GM12873 (cell line): Measurements from ENCODE around the gene NDUFB10.

Experiments
- CTCF ChIP-seq: IDR thresholded peaks from 2 replicates; pipeline ENCODE4 v1.5.1; 2012; ENCODE audit warnings: low read depth, mild to moderate bottlenecking, moderate library complexity, low read length, control low read depth; ENCODE audit not compliant: insufficient read depth; ENCODE audit errors: missing control alignments

NDUFB10 gene

DNA sequence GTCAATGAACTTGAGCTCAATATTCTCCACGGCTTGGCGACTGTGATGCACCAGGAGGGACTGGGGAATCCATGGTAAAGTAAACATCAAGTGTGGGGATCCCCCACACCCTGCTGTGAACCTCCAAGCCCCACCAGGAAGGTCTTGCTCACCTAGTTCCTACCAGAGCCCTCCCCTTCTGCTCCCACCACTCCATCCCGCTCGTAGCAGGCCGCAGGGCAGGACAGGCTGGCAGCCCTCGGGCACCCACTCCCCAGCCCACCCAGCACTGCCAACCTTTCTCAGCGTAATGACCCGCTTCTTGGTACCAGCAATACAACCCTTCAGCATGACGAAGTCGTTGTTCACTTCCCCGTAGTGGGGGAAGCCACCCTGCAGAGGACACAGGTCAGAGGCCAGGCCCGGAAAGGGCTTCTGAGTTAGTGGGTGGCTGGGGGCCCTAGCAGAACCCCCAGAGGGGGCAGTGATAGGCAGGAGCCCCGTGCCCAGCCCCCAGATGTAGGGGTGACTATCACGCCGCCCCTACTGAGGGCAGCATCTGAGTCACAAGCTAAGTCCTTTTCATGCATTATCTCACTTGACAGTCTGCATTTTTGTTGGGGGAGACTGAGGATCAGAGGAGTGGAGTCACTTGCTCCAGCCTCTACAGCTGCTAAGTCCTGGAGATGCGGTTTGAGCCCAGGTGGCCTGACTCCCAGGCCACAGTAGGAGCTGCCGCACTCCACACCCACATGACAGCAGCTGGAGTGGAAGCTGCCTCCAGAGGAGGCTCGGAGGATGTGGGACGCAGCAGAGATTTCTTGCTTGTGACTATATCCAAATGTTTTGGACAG is 13.6 kb upstream of the NDUFB10 start:
- no peak for TF ChIP-seq CTCF

DNA sequence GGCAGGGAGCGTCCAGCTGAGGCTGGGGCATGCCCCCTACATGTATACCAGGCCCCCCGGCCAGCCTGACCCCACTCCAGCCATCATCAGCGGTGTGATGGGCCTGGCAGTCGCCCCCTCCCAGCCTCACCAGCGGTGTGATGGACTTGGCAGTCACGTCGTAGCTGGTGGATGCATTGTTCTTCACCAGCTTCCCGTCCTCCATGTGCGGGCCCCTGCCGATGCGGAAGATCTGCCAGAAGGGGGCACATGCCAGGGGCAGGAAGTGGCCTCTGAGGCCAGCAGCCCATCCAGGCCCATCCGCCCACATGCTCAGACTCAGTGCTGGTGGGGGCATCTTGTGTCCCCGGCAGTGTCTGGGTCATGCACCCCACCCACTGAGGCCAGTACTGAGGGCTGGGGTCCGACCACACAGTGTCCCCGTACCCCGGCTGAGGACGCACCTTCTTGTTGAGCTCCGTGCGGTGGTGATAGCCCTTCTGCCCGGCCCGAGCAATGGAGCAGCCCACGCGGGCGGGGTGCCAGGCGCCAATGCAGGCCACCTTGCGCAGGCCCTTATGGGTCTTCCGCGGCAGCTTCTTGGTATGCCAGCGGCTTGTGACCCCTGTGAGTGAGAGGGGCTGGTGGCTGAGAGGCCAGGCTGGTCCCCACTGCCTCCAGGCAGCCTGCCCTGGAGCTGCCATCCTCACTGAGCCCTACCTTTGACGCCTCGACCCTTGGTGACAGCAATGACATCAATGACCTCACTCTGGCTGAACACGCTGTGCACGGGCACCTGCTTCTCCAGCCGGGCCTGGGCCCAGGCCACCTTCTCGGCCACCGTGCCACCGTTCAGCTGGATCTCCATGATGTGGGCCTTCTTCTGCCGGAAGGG is 12.6 kb upstream of the NDUFB10 start:
- no peak for TF ChIP-seq CTCF

- TF ChIP-seq CTCF, result no peak
These were observed 12.0 kb upstream of the NDUFB10 start for GRCh38 chr16:1947369-1947670.

DNA sequence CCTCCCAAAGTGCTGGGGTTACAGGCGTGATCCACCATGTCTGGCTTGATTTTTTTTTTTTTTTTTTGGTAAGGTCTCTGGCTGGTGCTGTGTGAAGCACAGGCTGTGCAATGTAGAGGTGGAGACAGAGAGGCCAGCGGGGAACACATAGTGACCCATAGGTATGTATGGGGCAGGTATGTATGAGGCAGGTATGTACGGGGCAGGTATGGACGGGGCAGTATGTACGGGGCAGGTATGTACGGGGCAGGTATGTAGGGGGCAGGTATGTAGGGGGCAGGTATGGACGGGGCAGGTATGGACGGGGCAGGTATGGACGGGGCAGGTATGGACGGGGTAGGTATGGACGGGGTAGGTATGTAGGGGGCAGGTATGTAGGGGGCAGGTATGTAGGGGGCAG is 9.8 kb upstream of the NDUFB10 start:
- no peak for TF ChIP-seq CTCF

- no peak for TF ChIP-seq CTCF
These were observed 9.3 kb upstream of the NDUFB10 start for GRCh38 chr16:1950047-1950446.

DNA sequence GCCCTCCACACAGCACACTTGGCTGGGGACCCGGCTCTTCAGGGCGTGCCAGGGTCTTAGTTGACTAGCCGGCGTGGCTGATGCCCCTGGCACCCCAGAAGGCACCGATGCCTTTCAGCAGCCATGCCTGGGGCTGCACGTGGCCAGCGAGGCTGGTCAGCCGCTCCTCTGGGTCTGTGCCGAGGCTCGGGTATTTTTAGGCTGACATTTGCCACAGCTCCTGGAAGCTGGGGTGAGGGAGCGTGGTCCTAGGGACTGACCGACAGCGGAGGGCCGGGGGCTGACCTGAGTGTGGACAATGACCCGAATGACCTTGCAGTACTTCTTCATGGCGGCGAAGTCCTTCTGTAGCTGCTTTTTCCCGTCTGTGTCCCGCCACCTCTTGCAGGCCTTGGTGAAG is 8.8 kb upstream of the NDUFB10 start:
- no peak for TF ChIP-seq CTCF

DNA sequence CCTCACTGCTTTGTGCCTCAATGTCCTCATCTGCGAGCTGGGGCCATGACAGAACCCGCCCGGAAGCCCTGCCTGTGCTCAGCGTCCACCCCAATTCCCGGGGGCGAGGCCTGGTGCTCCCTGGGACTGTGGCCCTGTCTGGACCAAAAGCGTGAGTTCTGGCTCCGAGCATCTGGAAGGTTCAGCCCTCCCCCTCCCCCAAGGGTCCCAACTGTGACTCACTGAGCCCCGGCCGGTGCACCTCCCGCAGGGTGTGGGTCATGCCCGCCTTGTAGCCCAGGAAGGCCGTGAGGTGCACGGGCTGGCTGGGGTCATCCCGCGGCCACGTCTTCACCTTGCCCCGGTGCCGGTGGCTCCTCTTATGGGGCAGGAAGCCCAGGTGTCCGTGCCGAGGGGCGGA is 5.6 kb upstream of the NDUFB10 start:
- TF ChIP-seq CTCF, result no peak
